HG03095 (cell line): ENCODE measurements around the gene SLC6A17.

Experiments used
- ATAC-seq: cut with Tn5 transposase; IDR thresholded peaks from one replicate; pipeline ENCODE4 v1.9.1; 2021; ENCODE audit warnings: moderate library complexity; ENCODE audit not compliant: unreplicated experiment

Gene SLC6A17

DNA sequence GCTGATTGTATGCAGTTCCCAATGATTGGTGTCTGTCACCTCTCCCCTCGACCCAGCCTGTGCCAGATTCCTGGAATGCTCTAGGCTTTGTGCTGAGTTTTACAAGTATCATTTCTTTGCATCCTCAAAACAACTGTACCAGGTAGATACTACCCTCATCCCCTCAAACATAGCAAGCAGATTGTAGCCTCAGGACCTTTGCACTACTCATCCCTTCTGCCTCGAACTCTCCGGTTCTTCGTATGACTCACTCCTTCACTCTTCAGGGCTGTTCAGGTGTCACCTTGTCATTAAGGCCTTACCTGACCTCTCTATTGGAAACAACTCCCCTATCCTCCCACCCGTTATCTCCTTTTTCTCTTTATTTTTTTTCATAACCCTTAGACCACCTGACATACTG is 67.8 kb downstream of the SLC6A17 start:
- ATAC-seq = no peak

DNA sequence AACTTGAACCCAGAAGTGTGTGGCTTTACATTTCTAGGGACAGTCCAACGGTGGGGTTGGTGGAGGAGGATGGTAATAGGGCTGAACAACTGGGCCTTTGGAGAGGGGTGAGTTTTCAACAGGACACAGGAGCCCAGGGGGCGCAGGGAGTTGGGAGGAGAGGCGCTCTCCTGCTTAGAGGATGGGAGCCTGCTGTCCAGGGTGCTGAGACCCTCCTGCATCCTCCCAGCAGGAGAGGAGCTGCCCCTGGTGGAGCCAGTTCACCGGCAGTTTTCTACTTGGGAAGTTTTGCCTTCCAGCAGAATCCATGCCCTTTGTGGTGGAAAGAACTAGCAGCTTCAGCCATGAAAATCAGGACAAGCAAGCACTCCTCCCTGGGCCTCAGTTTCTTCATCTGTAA is 68.4 kb downstream of the SLC6A17 start:
- ATAC-seq = no peak

DNA sequence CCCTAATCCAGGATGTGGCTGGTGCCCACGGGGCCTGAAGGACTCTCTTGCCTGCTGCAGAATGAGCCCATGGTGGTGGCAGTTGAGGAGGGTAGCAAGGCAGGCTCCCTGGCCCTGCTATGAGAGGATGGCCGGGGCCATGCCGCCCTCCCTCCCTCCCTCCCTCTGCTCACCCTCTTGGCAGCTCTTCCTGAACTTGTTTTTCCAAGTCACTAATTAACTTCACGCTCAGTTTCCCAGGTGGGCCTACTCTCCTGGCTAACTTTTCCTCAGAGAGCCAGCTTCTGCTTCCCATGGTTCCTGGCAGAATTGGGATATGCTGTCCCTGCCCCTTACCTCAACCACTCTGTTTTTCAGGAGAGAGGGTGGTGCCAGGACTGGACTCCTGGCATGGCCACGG is 70.0 kb downstream of the SLC6A17 start:
- ATAC-seq = no peak

DNA sequence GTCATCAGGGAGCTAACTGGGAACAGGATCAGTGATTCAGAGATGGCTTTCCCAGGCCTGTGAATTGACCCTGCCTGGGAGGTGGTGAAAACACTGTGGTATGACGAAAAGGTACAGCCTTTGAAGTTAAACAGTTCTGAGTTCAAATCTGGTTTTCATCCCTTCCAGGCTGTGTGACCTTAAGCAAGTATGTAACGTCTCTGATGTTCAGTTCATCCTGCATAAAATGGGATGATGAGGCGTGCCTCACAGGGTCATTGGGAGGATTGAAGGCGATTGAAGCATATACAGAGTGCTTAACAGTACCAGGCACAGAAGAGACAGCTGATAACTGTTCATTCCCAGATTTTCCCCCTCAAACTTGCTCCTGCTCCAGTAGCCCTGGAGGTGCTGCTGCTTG is 70.8 kb downstream of the SLC6A17 start:
- ATAC-seq = no peak

DNA sequence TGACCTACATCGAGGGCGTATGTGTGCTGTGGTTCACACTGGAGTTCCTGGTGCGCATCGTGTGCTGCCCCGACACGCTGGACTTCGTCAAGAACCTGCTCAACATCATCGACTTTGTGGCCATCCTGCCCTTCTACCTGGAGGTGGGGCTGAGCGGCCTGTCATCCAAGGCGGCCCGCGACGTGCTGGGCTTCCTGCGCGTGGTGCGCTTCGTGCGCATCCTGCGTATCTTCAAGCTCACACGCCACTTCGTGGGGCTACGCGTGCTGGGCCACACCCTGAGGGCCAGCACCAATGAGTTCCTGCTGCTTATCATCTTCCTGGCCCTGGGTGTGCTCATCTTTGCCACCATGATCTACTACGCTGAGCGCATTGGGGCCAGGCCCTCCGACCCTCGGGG is 72.8 kb downstream of the SLC6A17 start:
- ATAC-seq = no peak

DNA sequence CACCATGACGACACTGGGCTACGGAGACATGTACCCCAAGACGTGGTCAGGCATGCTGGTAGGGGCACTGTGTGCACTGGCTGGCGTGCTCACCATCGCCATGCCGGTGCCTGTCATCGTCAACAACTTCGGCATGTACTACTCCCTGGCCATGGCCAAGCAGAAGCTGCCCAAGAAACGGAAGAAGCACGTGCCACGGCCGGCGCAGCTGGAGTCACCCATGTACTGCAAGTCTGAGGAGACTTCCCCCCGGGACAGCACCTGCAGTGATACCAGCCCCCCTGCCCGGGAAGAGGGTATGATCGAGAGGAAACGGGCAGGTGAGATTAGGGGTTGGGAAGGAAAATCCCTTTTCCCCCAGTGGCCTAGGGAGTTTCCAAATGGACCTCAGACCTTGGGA is 73.3 kb downstream of the SLC6A17 start:
- no peak for ATAC-seq

DNA sequence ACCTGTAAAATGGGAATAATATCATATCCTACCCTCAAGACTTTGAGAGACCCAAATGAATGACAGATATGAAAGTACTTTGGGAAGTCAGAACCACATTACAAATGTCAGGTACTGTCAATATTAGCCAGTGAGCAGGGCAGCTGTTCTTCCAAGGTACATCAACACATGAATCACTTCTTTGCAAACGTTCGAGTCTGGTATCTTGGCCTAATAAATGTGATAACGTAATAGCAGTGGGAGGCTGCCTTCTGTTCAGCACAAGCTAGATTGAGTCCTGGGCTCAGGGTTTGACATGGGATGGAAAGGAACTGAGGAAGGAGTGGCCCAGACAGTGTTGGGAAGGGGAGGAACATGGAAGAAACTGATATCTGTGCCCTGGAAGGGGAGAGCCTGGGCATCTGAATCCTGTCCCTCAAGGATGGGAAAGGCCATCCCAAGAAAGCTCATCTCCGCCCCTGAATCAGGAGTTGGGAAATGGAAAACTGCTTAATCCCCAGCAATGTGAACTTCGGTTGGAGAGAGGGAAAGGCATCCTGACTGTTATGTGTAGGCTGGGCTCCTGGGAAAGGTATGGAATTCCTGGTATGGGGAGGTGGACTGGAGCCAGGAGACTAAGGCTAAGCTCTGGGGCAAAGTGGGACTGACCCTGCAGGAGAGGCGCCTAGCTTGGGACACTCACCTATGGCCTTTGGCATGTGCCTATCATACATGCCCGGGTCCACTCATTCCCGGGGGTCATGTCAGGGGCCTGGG is 74.1 kb downstream of the SLC6A17 start:
- ATAC-seq = no peak

DNA sequence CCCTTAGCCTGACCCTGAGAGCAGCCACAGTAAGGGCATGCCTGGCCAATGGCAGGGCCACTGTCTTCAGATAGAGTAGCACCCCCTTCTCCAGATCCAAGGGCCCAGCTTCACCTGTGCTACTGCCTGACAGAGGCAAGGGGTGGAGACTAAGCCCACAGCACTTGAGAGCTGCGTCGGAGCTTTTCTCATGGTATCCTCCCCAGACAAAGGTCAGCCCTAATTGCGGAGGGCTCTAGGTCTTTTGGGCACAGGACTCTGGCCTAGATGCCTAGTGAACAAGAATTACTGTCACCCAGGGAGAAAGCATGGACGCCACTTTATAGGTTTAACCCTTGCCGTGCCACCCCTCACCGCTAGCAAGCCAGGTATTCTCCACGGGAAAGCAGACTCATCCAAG is 74.9 kb downstream of the SLC6A17 start:
- no peak for ATAC-seq

DNA sequence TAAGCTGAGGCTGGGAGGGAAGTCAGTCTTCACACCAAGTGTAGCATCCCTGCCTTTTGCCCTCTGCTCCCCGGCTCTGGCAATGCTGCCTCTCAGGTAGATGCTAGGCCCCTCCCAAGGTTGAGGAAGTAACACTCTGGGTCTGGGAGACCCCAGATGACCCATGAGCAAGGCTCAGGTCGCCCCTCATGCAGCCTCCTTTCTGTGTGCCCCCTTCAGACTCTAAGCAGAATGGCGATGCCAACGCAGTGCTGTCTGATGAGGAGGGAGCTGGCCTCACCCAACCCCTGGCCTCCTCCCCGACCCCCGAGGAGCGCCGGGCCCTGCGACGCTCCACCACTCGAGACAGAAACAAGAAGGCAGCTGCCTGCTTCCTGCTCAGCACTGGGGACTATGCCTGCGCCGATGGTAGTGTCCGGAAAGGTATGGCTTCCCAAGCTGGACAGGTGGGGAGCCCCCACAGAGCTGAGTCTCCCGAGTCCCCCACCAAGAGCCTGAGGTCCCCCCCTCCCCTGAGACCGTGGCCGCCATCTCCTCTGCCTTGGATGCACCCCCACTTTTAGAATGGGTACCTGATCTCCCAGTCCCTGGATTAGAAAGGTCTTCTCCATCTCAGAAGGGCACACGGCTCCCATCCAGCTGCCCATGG is 75.6 kb downstream of the SLC6A17 start:
- ATAC-seq = no peak

DNA sequence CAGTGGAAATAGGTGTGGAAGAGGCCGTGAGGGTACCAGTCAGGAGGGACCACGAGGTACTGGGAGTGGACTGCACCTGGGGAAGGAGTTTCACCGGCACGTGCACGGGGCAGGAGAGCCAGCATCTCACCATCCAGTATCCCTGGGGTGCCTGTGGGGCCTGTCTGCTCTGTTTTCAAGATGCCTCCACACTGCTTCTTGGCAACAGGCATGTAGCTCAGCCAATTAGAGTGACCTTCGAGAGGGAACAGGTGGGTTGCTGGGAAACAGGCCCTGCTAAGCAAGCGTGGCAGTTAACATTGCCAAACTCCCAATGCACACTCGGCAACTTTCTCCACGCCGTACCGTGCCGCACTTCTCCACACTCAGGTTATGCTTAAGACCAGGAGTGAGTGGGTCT is 77.5 kb downstream of the SLC6A17 start:
- no peak for ATAC-seq

DNA sequence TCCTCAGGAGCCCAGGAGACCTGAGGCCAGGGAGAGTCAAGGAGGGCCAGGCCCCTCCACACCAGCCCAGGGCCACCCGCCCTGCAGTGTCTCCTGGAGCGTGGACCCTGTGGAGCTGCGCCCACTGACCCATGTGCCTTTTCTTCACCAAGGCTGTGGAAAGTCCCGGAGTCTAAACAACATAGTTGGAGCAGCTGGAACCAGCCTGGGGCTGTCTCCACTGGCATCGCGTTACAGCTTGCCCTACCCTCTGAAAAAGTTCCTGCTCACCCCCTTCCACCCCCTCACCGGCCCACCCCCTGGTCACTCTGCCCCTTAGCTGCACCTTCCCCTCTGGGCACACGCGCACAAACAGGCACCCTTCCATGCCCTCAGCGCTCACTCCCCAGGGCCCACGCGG is 78.1 kb downstream of the SLC6A17 start:
- ATAC-seq = no peak

DNA sequence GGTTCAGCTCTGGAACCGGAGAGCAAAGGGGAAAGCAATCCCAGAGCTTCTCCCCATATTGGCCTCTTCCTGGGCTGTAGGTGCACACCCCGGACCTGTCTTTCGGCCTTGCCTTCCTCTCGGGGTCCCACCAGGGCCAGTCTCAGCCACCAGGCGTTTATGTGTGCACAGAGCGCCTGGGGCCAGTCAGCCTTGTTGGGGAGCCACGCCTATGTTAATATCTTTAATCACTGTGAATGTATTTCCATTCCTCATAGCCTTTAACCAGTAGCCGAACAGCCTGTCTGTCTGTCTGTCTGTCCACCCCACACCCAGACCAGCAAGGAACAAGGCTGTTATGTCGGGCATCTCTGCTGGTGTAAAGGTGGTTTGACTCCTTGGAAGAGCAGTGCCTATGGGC is 78.6 kb downstream of the SLC6A17 start:
- no peak for ATAC-seq

DNA sequence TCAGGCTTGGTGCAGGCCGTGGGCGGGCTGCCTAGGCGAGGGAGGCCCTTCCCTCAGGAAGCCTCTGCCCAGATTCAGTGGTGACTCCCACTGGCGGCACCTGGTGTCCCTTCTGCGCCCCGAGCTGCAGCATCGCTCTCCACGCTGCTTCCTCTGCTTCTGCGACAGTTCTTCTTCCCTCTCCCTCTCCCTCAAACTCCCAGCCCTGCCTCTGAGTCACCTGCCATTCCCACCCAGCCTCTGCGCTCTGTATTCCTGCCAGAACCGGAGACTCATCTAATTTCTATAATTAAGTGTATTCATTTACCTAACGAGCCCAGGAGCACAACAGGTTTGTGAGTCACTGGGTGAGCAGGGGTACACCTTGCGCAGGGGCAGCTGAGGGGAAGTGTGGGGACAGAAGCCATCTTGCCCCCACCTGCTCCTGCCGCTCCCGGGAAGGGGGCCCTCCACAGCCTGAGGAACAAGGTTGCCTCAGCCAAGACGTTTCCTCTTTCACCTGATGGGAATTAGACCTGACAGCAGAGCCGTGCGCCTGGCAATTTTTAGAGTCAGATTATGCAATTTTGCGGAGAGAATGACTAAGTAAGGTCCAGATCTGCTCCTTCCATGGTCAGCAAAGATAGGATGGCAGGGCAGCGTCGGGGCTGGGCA is 79.2 kb downstream of the SLC6A17 start:
- no peak for ATAC-seq

DNA sequence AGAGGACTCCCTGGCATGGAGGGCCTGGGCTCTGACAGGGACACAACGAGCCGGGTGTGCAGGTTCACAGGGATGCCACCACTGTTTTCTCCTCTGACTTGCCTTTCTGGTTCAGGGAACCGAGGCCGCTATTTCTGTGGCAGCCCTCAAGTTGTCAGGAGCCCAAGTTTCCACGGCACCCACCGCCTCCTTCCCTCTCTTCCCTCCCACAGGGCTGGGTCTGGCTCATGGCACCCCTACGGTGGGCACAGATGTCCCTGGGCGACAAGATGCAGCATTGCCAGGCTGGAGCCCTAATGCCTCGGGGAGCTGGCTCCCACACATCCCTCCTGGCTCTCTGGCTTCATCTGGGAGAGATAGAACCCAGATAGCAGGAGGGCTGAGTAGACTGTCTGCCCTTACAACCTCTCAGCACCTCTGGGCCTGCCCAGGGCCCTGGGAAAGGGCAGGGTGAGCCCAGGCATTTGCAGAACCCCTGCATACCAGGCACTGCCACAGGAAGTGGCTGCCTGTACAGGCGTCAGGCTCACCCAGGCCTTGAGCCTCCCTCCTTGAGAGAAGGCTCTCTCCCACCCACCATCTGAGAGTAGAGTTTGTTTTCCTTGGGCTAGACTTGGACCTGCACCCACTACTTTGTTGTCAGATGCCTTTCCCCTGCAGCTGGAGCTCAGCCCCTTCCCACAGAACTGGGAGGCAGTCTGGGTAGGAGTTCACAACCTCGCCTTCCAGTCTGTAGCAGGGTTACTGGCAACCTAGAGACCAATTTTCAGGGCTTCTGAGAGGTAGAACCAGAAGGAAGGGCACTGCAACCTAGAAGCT is 80.3 kb downstream of the SLC6A17 start:
- ATAC-seq = no peak

DNA sequence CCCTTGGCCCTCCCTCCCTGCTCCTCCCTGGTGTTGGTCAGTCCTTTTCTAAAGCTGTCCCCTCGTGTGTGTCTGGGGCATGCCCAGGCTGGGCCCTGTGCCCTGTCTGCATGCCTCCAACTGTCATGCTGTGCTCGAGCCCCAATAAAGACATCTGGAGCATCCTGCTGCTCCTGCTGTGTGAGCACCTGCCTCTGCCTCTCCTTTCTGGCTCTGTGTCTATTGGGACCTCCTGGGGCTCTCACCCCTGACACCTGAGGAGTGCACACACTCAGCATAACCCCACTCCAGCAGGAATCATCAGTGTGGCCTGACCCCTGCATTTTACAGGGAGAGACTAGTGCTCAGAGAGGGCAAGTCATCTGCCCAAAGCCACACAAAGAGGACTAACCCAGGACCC is 83.6 kb downstream of the SLC6A17 start:
- ATAC-seq = no peak

DNA sequence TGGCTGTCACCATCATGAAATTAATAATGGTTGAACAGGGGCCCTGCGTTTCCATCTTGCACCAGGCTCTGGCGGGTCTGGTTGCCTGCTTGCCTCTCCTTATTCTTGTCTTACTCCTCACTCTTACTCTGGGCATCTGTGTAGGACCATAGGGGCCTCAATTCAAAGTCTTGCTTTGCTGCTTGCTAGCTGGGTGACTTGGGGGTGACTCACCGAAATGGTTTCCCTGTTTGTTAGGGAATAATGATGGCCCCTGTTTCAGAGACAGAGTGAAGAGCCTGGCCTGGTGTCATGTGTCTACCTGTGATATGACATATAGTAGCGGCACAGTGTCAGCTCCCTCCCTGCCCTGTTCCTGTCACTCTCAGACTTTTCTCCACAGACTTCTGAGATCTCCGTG is 84.4 kb downstream of the SLC6A17 start:
- no peak for ATAC-seq

DNA sequence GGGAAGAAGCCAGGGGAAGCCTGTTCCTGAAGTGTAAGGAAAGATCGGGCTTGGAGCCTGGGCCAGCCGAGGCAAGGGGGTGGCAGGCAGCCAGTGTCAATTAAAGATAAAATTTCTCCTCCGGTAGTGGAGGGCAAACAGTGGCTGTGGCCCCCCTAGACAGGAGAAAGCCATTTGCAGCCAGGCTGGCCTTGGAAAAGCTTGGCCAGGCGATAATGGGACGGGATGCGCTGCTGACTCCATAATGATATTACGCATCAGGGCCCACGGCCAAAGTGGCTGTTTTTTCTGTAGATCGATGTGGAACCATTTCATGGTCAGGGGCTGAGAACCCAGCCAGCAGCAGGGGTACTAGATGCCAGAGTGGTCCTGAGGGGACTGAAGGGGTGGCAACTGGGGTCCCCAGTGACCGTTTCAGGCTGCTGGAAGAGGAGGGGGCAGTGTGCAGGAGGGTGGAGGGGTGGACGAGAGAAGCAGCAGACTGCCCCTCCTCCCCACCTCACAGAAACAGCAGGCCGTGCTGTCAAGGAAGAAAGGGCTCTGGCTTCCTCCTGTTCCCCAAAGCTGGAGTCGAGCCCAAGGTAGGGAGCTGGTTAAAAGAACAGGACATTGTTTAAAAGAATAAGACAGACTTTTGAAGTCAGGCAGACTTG is 85.0 kb downstream of the SLC6A17 start:
- no peak for ATAC-seq

DNA sequence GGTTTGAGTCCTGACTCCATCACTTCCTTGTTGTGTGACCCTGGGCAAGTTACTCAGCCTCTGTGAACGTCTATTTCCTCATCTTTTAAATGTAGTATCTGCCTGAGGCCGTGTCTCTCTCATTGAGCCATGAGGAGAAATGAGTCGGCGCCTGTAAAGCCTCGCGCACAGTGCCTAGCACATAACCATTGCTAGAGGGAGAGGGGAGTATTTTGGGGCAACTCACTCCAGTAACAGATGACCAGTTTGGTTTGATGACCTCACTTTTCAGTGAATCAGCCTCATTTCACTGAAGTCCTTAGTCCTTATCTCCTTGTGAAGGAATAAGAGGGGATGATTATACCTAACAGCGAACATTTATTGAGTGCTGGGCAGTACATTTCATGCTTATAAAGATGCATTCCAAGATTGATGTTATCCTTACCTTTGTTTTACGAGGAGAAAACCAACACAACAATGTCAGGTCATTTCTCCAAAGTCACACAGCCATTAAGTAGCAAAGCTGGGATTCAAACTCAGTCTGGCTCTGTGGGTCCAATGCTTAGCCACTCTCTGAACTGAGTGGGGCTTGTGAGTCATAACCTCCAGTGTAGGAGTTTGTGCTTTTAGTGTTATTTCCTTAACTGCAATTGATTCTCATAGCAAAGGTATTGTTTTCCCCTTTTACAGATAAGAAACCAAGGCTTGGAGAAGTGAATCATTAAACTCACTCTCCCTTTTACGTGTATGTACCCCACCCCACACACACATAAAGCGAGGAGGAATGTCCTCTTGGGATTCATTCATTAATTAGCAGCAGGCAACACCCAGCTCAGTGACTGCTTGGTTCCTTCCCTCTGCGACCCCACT is 85.8 kb downstream of the SLC6A17 start:
- no peak for ATAC-seq

DNA sequence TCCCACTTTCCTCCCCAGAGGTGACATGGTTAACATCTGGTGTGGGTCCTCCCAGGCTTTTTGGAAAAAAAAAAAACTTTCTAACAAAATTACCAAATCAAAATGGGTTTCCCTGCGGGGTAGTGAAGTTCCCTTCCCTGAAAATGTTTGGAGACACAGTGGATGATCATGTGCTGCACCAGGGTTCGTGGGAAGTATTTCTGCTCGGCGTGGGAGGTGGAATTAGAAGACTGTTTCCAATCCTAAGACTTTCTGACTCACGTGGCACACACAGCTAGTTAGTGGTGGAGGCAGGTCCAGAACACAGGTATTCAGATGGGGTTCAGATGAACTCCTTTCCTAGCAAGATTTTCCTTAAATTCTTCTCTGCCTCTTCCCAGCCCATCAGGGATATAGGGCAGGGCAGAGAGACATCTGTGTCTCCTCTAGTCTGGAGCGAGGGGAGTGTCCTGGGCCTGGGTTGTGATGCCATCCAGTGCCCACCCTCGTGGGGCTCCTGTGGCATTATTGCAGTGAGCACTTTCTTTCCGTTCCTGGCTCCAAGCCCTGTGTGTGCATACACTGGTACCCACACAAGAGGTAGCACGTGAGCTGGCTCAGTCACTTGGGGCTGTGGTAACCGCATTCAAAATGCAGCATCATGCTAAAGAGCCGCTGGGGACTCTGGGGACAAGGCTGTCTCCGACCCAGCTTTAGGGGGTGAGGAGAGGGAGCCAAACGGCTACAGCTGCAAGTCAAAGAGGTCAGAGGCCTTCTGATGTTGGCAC is 87.3 kb downstream of the SLC6A17 start:
- ATAC-seq = no peak
